PC-9 (cell line): ENCODE results near the gene OR4B1. TPM values are rescaled to one million over a fixed set of nuclear protein-coding genes. Genes with fewer than 3 reads are reported as not detected.

Experiments
- BruUV-seq: library from RNA; stranded (reverse); fragments of 400-500 nt; replicated peaks from 2 replicates; lab custom pipeline; 2021; lab: Mats Ljungman, UMichigan
- CTCF ChIA-PET: fragments of 300-600 bp; sonication (Branson Sonifier 250); formaldehyde crosslinking; loops from one replicate; lab custom pipeline; 2022; ENCODE audit warnings: antibody characterized with exemption; lab: Charles Lee
- POLR2A ChIA-PET: fragments of 300-600 bp; sonication (Branson Sonifier 250); formaldehyde crosslinking; loops from one replicate; lab custom pipeline; 2022; ENCODE audit warnings: antibody characterized with exemption; ENCODE audit not compliant: unreplicated experiment; lab: Charles Lee
- DNase-seq, 2 experiments: peaks; one replicate each; pipeline versions ENCODE4 v3.0.0 to v3.0.0-alpha.2; 2015 to 2022; ENCODE audit warnings: mixed read lengths in 1 of 2
- H2AFZ ChIP-seq: fragments of 200-600 bp; sonication (generic); 2 replicates; pipeline ENCODE4 v1.8.1; 2017; ENCODE audit warnings: antibody characterized with exemption
- H3F3A ChIP-seq: fragments of 200-600 bp; sonication (generic); 2 replicates; pipeline ENCODE4 v1.8.1; 2017; ENCODE audit warnings: antibody characterized with exemption, mild to moderate bottlenecking, low read depth; ENCODE audit not compliant: insufficient read depth
- H3K27ac ChIP-seq: fragments of 200-600 bp; sonication (generic); 2 replicates; pipeline ENCODE4 v1.6.1; 2016; ENCODE audit warnings: mixed run types
- H3K27me3 ChIP-seq: fragments of 200-600 bp; sonication (generic); 2 replicates; pipeline ENCODE4 v1.6.1; 2016; ENCODE audit warnings: low read depth, mixed run types; ENCODE audit not compliant: insufficient read depth
- H3K36me3 ChIP-seq: fragments of 200-600 bp; sonication (generic); 2 replicates; pipeline ENCODE4 v1.6.1; 2016; ENCODE audit warnings: low read depth, mixed run types
- H3K4me1 ChIP-seq: fragments of 200-600 bp; sonication (generic); replicated peaks from 2 replicates; pipeline ENCODE4 v1.6.1; 2016; ENCODE audit warnings: mixed run types; ENCODE audit not compliant: insufficient read depth
- H3K4me2 ChIP-seq: fragments of 200-600 bp; sonication (generic); 2 replicates; pipeline ENCODE4 v1.6.1; 2017; ENCODE audit warnings: mixed run types
- H3K4me3 ChIP-seq: fragments of 200-600 bp; sonication (generic); 2 replicates; pipeline ENCODE4 v1.6.1; 2016; ENCODE audit warnings: mixed run types
- H3K79me2 ChIP-seq: fragments of 200-600 bp; sonication (generic); 2 replicates; pipeline ENCODE4 v1.6.1; 2017; ENCODE audit warnings: low read depth, mixed run types
- H3K9me2 ChIP-seq: fragments of 200-600 bp; sonication (generic); 2 replicates; pipeline ENCODE4 v1.8.1; 2017; ENCODE audit warnings: mild to moderate bottlenecking; ENCODE audit not compliant: insufficient read depth
- H3K9me3 ChIP-seq: fragments of 200-600 bp; sonication (generic); 2 replicates; pipeline ENCODE4 v1.8.1; 2016; ENCODE audit warnings: low read depth; ENCODE audit not compliant: insufficient read depth
- H4K20me1 ChIP-seq: fragments of 200-600 bp; sonication (generic); 2 replicates; pipeline ENCODE4 v1.8.1; 2017; ENCODE audit not compliant: insufficient read depth
- EZH2 ChIP-seq: fragments of 200-600 bp; sonication (generic); IDR thresholded peaks from 2 replicates; pipeline ENCODE4 v1.8.0; 2017; ENCODE audit warnings: antibody characterized with exemption, low read depth
- intact Hi-C: fragments of 100-400 bp; cut with micrococcal nuclease; formaldehyde crosslinking; loops from one replicate; pipeline ENCODE4 v1.10.0; 2022; ENCODE audit not compliant: unreplicated experiment
- total RNA-seq: library from RNA; stranded (reverse); gene quantifications from 2 replicates; pipeline ENCODE4 v1.2.3, GENCODE V29; 2021
- TF ChIP-seq, protein P1 (sequence below): fragments of 200-600 bp; sonication (generic); conservative IDR thresholded peaks from 2 replicates; pipeline ENCODE4 v1.6.1; 2017; ENCODE audit warnings: mixed run types, antibody characterized with exemption, mild to moderate bottlenecking, moderate library complexity

OR4B1 gene
- total RNA-seq, 1 experiment from 2014 or later = not detected

GRCh38 chr11:48193876-48194275 lies 22.7 kb upstream of the OR4B1 start:
- intact Hi-C loops = no loop called here
- 0 out of 2 replicates have a peak, but pooled peaks cover 4% of the 10 kb centered on the region for H3K9me2 ChIP-seq
- no peaks in the 10 kb centered on the region for H3K4me1 ChIP-seq
- no TSS peak for BruUV-seq
- H3F3A ChIP-seq = no peaks in the 10 kb centered on the region
- CTCF ChIA-PET = no interaction called here
- H2AFZ ChIP-seq = no peak overlapping the region
- POLR2A ChIA-PET = no interaction called here
- H3K36me3 ChIP-seq = no peaks in the 10 kb centered on the region
- H3K27me3 ChIP-seq = no peaks in the 10 kb centered on the region
- H3K9me3 ChIP-seq = peaks cover 12% of the 10 kb centered on the region; the same call in 1 of the 2 replicates
- no peaks in the 10 kb centered on the region for H3K79me2 ChIP-seq
- TF ChIP-seq, protein P1, sequence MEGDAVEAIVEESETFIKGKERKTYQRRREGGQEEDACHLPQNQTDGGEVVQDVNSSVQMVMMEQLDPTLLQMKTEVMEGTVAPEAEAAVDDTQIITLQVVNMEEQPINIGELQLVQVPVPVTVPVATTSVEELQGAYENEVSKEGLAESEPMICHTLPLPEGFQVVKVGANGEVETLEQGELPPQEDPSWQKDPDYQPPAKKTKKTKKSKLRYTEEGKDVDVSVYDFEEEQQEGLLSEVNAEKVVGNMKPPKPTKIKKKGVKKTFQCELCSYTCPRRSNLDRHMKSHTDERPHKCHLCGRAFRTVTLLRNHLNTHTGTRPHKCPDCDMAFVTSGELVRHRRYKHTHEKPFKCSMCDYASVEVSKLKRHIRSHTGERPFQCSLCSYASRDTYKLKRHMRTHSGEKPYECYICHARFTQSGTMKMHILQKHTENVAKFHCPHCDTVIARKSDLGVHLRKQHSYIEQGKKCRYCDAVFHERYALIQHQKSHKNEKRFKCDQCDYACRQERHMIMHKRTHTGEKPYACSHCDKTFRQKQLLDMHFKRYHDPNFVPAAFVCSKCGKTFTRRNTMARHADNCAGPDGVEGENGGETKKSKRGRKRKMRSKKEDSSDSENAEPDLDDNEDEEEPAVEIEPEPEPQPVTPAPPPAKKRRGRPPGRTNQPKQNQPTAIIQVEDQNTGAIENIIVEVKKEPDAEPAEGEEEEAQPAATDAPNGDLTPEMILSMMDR = no peak
- TF ChIP-seq EZH2 = no peak
- no peak overlapping the region for H3K4me2 ChIP-seq
- no peak overlapping the region for H3K27ac ChIP-seq
- H3K4me3 ChIP-seq = no peak overlapping the region
- DNase-seq = no peak
- no peaks in the 10 kb centered on the region for H4K20me1 ChIP-seq

- no peak for DNase-seq
- Histone ChIP-seq H3K9me2 (no peaks in the 10 kb centered on the region), H3K27ac (no peak overlapping the region), H3K27me3 (peaks cover 27% of the 10 kb centered on the region), H3F3A (no peaks in the 10 kb centered on the region), H3K9me3 (no peaks in the 10 kb centered on the region), H3K79me2 (no peaks in the 10 kb centered on the region), H2AFZ (no peak overlapping the region), H3K4me1 (no peaks in the 10 kb centered on the region), H3K4me3 (no peak overlapping the region), H3K4me2 (no peak overlapping the region), H4K20me1 (no peaks in the 10 kb centered on the region), H3K36me3 (no peaks in the 10 kb centered on the region)
- no TSS peak for BruUV-seq
- TF ChIP-seq, protein P1 = no peak
- TF ChIP-seq EZH2 = no peak
- ChIA-PET CTCF (interaction anchor here (0.7 kb wide), 1 partner anchor 1013 kb away, joined by 3 read pairs; no protein-coding TSS in a partner anchor), POLR2A (no interaction called here)
- intact Hi-C loops = no loop called here
Measured at GRCh38 chr11:48207881-48208280, 8.7 kb upstream of the OR4B1 start.

DNA sequence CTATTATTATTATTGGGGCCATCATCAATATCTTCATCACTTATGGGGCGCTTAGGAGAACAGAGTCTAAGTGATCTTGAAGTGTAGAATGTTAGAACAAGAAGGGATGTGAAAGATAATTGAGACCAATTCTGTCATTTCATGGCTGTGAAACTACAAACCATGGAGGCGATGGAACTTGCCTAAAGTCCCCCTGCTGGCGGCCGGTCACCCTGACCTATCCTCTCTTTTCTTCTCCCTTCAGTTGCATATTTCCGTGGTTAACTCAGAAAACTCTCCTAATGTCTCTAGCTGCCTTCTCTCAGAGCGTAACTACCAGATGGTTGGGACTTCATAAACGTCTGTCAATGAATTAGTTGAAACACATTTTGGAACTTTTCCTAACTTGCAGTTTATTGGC lies 6.6 kb upstream of the OR4B1 start:
- no peak overlapping the region for H3K4me3 ChIP-seq
- no peaks in the 10 kb centered on the region for H4K20me1 ChIP-seq
- no peaks in the 10 kb centered on the region for H3K9me3 ChIP-seq
- no peak overlapping the region for H2AFZ ChIP-seq
- no peaks in the 10 kb centered on the region for H3K79me2 ChIP-seq
- no peaks in the 10 kb centered on the region for H3F3A ChIP-seq
- intact Hi-C loops = no loop called here
- BruUV-seq = no TSS peak
- H3K4me2 ChIP-seq = no peak overlapping the region
- H3K27ac ChIP-seq = no peak overlapping the region
- no peaks in the 10 kb centered on the region for H3K4me1 ChIP-seq
- CTCF ChIA-PET = no interaction called here
- no peaks in the 10 kb centered on the region for H3K9me2 ChIP-seq
- POLR2A ChIA-PET = no interaction called here
- TF ChIP-seq, protein P1 = peak; percentile 56
- TF ChIP-seq EZH2 = no peak
- H3K27me3 ChIP-seq = peaks cover 41% of the 10 kb centered on the region
- no peaks in the 10 kb centered on the region for H3K36me3 ChIP-seq
- DNase-seq = peak in 1 of 2 experiments; percentile 3
